IMR-90 (cell line): ENCODE measurements around the gene DCDC2. TPM values are rescaled to one million over a fixed set of nuclear protein-coding genes. Genes with fewer than 3 reads are reported as not detected.

Experiments
- ATAC-seq: fragments of 200-7000 bp; cut with Tn5 transposase; 2 replicates; pipeline ENCODE4 v1.9.1; 2020; ENCODE audit warnings: low read depth, mild to moderate bottlenecking, moderate library complexity
- BruUV-seq: library from RNA; stranded (reverse); fragments of 400-500 nt; replicated peaks from 2 replicates; lab custom pipeline; 2021; lab: Mats Ljungman, UMichigan
- CTCF ChIA-PET: fragments of 300-600 bp; formaldehyde crosslinking; extraction: SDS; loops from one replicate; lab custom pipeline; 2021; ENCODE audit warnings: antibody characterized with exemption; lab: Yijun Ruan, JAX
- POLR2A ChIA-PET: fragments of 300-600 bp; sonication (Branson Sonifier 250); formaldehyde crosslinking; loops from one replicate; lab custom pipeline; 2022; ENCODE audit warnings: antibody characterized with exemption; ENCODE audit not compliant: unreplicated experiment; lab: Charles Lee
- DNase-seq: peaks from one replicate; pipeline ENCODE4 v3.0.0; 2013
- H2AFZ ChIP-seq: replicated peaks from 2 replicates; pipeline ENCODE3; 2013; ENCODE audit warnings: low read length, mild to moderate bottlenecking; ENCODE audit not compliant: poor library complexity
- H2AK5ac ChIP-seq: 2 replicates; pipeline ENCODE4 v1.6.1; 2013; ENCODE audit warnings: low read depth, low read length, inconsistent platforms
- H2AK9ac ChIP-seq: replicated peaks from 2 replicates; pipeline ENCODE3; 2013; ENCODE audit warnings: mild to moderate bottlenecking, low read depth, low read length, moderate library complexity; ENCODE audit not compliant: poor library complexity
- H2BK120ac ChIP-seq: 2 replicates; pipeline ENCODE4 v1.6.1; 2013; ENCODE audit warnings: low read depth, low read length, inconsistent platforms
- H2BK15ac ChIP-seq: 3 replicates; pipeline ENCODE4 v1.6.1; 2013; ENCODE audit warnings: low read depth, low read length, inconsistent platforms
- H2BK20ac ChIP-seq: 2 replicates; pipeline ENCODE4 v1.6.1; 2013; ENCODE audit warnings: low read depth, mild to moderate bottlenecking, inconsistent platforms, low read length, moderate library complexity
- H2BK5ac ChIP-seq: 2 replicates; pipeline ENCODE4 v1.6.1; 2013; ENCODE audit warnings: mild to moderate bottlenecking, low read depth, low read length, inconsistent platforms; ENCODE audit not compliant: poor library complexity, severe bottlenecking
- H3K14ac ChIP-seq: replicated peaks from 2 replicates; pipeline ENCODE4 v1.6.1; 2013; ENCODE audit warnings: low read depth, low read length, inconsistent platforms
- H3K18ac ChIP-seq: 2 replicates; pipeline ENCODE4 v1.6.1; 2013; ENCODE audit warnings: low read depth, low read length, control low read depth
- H3K23ac ChIP-seq: 2 replicates; pipeline ENCODE4 v1.6.1; 2013; ENCODE audit warnings: low read depth, low read length, inconsistent platforms
- H3K27ac ChIP-seq: 2 replicates; pipeline ENCODE4 v1.5.1; 2013; ENCODE audit warnings: mild to moderate bottlenecking, control low read depth, low read length; ENCODE audit not compliant: insufficient read depth
- H3K27me3 ChIP-seq: 2 replicates; pipeline ENCODE4 v1.6.1; 2013; ENCODE audit warnings: low read length; ENCODE audit not compliant: control insufficient read depth, insufficient read depth
- H3K36me3 ChIP-seq: 2 replicates; pipeline ENCODE4 v1.6.1; 2013; ENCODE audit warnings: low read length, mixed read lengths; ENCODE audit not compliant: control insufficient read depth, insufficient read depth
- H3K4ac ChIP-seq: 2 replicates; pipeline ENCODE4 v1.6.1; 2013; ENCODE audit warnings: low read depth, low read length, inconsistent platforms
- H3K4me1 ChIP-seq: 2 replicates; pipeline ENCODE4 v1.6.1; 2013; ENCODE audit warnings: low read length, mixed read lengths; ENCODE audit not compliant: control insufficient read depth, insufficient read depth
- H3K4me2 ChIP-seq: 2 replicates; pipeline ENCODE4 v1.6.1; 2013; ENCODE audit warnings: low read depth, mild to moderate bottlenecking, control low read depth, low read length, moderate library complexity
- H3K4me3 ChIP-seq: 2 replicates; pipeline ENCODE4 v1.5.1; 2013; ENCODE audit warnings: low read depth, mild to moderate bottlenecking, control low read depth, low read length, moderate library complexity; ENCODE audit not compliant: insufficient read depth
- H3K56ac ChIP-seq: 2 replicates; pipeline ENCODE4 v1.6.1; 2013; ENCODE audit warnings: low read length, inconsistent platforms; ENCODE audit not compliant: insufficient read depth; ENCODE audit errors: extremely low read depth
- H3K79me1 ChIP-seq, 2 experiments: 2 replicates each; pipeline ENCODE4 v1.6.1; 2013; ENCODE audit warnings: low read length in 2 of 2, inconsistent platforms in 1 of 2, low read depth in 1 of 2
- H3K9ac ChIP-seq: 2 replicates; pipeline ENCODE4 v1.6.1; 2013; ENCODE audit warnings: low read depth, low read length, control low read depth
- H3K9me1 ChIP-seq: 2 replicates; pipeline ENCODE4 v1.6.1; 2013; ENCODE audit warnings: low read length, inconsistent platforms; ENCODE audit not compliant: insufficient read depth
- H3K9me3 ChIP-seq: 2 replicates; pipeline ENCODE4 v1.6.1; 2013; ENCODE audit warnings: low read length; ENCODE audit not compliant: control insufficient read depth, insufficient read depth
- H4K20me1 ChIP-seq: 2 replicates; pipeline ENCODE4 v1.6.1; 2013; ENCODE audit warnings: low read length, inconsistent platforms; ENCODE audit not compliant: insufficient read depth
- H4K5ac ChIP-seq: 2 replicates; pipeline ENCODE4 v1.6.1; 2013; ENCODE audit warnings: mild to moderate bottlenecking, low read depth, low read length, control low read depth
- H4K8ac ChIP-seq, 2 experiments: 2 replicates each; pipeline ENCODE4 v1.6.1; 2013; ENCODE audit warnings: low read depth in 2 of 2, low read length in 2 of 2, control low read depth in 1 of 2, inconsistent platforms in 1 of 2
- H4K91ac ChIP-seq: 2 replicates; pipeline ENCODE4 v1.6.1; 2013; ENCODE audit warnings: low read depth, low read length, inconsistent platforms; ENCODE audit not compliant: insufficient read depth
- BHLHE40 ChIP-seq: fragments of 150-350 bp; IDR thresholded peaks from 2 replicates; pipeline ENCODE4 v1.6.1; 2016; ENCODE audit warnings: mild to moderate bottlenecking, low read depth, low read length
- ELK1 ChIP-seq: fragments of 150-350 bp; IDR thresholded peaks from 2 replicates; pipeline ENCODE4 v1.6.1; 2016; ENCODE audit warnings: low read depth, mild to moderate bottlenecking, low read length, moderate library complexity, borderline replicate concordance
- FOS ChIP-seq: fragments of 150-350 bp; IDR thresholded peaks from 2 replicates; pipeline ENCODE4 v1.6.1; 2016; ENCODE audit warnings: low read depth, low read length
- MAFK ChIP-seq: IDR thresholded peaks from 2 replicates; pipeline ENCODE4 v1.6.1; 2012; ENCODE audit warnings: low read depth, low read length, improper control_type of control experiment
- MXI1 ChIP-seq: IDR thresholded peaks from 2 replicates; pipeline ENCODE4 v1.6.1; 2012; ENCODE audit warnings: low read depth, mild to moderate bottlenecking, low read length, moderate library complexity, borderline replicate concordance
- NFE2L2 ChIP-seq: fragments of 150-350 bp; IDR thresholded peaks from 2 replicates; pipeline ENCODE4 v1.6.1; 2016; ENCODE audit warnings: low read depth, mild to moderate bottlenecking, low read length
- RCOR1 ChIP-seq: IDR thresholded peaks from 2 replicates; pipeline ENCODE4 v1.6.1; 2012; ENCODE audit warnings: mild to moderate bottlenecking, low read length, improper control_type of control experiment; ENCODE audit not compliant: insufficient replicate concordance
- RFX5 ChIP-seq: IDR thresholded peaks from 2 replicates; pipeline ENCODE4 v1.8.0; 2012; ENCODE audit warnings: low read depth, mild to moderate bottlenecking, low read length, moderate library complexity
- SMC3 ChIP-seq: fragments of 150-350 bp; IDR thresholded peaks from 2 replicates; pipeline ENCODE4 v1.6.1; 2016; ENCODE audit warnings: low read depth, mild to moderate bottlenecking, antibody characterized with exemption, low read length, moderate library complexity
- USF2 ChIP-seq: fragments of 150-350 bp; IDR thresholded peaks from 2 replicates; pipeline ENCODE4 v1.6.1; 2017; ENCODE audit warnings: mild to moderate bottlenecking, antibody characterized with exemption, low read length, low read depth
- WGBS, 2 experiments: methylation state at CpG; one replicate each; pipeline versions ENCODE4 v1.1.5 to v1.1.7; 2013; ENCODE audit warnings: missing lambda C conversion rate in 2 of 2; ENCODE audit not compliant: insufficient read length in 1 of 2; ENCODE audit errors: extremely low coverage in 2 of 2; 5-methylcytosine and 5-hydroxymethylcytosine counted together
- dilution Hi-C: fragments of 300-500 bp; cut with HindIII; formaldehyde crosslinking; loops from one replicate; pipeline ENCODE4 v1.14.3; 2018; ENCODE audit warnings: low sequenced_read_pairs; ENCODE audit not compliant: unreplicated experiment
- in situ Hi-C: fragments of 300-500 bp; cut with MboI; formaldehyde crosslinking; loops from 3 replicates; pipeline ENCODE4 v1.14.3; 2019; ENCODE audit warnings: low sequenced_read_pairs, inconsistent platforms, mixed read lengths
- intact Hi-C: fragments of 100-400 bp; cut with micrococcal nuclease; formaldehyde crosslinking; loops from 2 replicates; pipeline ENCODE4 v1.10.0; 2022
- polyA plus RNA-seq, 3 experiments: library from polyadenylated mRNA; depleted of rRNA; stranded (reverse); fragments of >200 nt; gene quantifications; 2 replicates each; pipeline ENCODE4 v1.2.3, GENCODE V29; 2012; ENCODE audit warnings: low replicate concordance in 1 of 3
- total RNA-seq: library from RNA; depleted of rRNA; stranded (reverse); fragments of >200 nt; gene quantifications from 2 replicates; pipeline ENCODE4 v1.2.3, GENCODE V29; 2012

DCDC2 gene
- total and polyA plus RNA-seq, 2 of the 4 experiments (the other 2 are of a cell fraction): not detected

GRCh38 chr6:24195836-24196597, 161.8 kb downstream of the DCDC2 start:
- Histone ChIP-seq H2AK5ac (no peak overlapping the region), H3K27me3 (no peaks in the 10 kb centered on the region), H3K36me3 (no peaks in the 10 kb centered on the region), H3K79me1 (no peaks in the 10 kb centered on the region), H3K27ac (no peak overlapping the region), H4K91ac (no peak overlapping the region), H2BK15ac (no peak overlapping the region), H3K18ac (no peak overlapping the region), H3K9ac (no peak overlapping the region), H3K9me3 (peaks cover 2% of the 10 kb centered on the region; the same call in 1 of the 2 replicates), H3K14ac (no peak overlapping the region), H2BK20ac (no peak overlapping the region), H2BK120ac (no peak overlapping the region), H2AK9ac (no peak overlapping the region), H4K8ac (no peak overlapping the region), H3K23ac (no peak overlapping the region), H3K4ac (no peak overlapping the region), H2AFZ (no peak overlapping the region), H3K56ac (no peak overlapping the region), H3K4me3 (no peak overlapping the region), H3K9me1 (no peaks in the 10 kb centered on the region), H2BK5ac (no peak overlapping the region), H3K4me2 (no peak overlapping the region), H4K5ac (no peak overlapping the region), H3K4me1 (no peaks in the 10 kb centered on the region), H4K20me1 (no peaks in the 10 kb centered on the region)
- DNase-seq (no peak), ATAC-seq (no peak)
- BruUV-seq: no TSS peak
- intact Hi-C loops: no loop called here
- CTCF ChIA-PET: no interaction called here
- POLR2A ChIA-PET: no interaction called here
- dilution Hi-C loops: no loop called here
- TF ChIP-seq BHLHE40: no peak
- no peak for TF ChIP-seq SMC3
- no peak for TF ChIP-seq MAFK
- TF ChIP-seq FOS: no peak
- TF ChIP-seq MXI1: no peak
- TF ChIP-seq RCOR1: no peak
- no peak for TF ChIP-seq NFE2L2
- TF ChIP-seq ELK1: no peak
- TF ChIP-seq RFX5: no peak
- TF ChIP-seq USF2: no peak
- WGBS, 2 experiments: no CpG with 5 or more reads among the region's 3 CpGs
- in situ Hi-C loops: no loop called here
